Suprapubic skin (tissue), 4 donors: ENCODE data around the gene ZFP36L2. TPM values are rescaled to one million over a fixed set of nuclear protein-coding genes. Genes with fewer than 3 reads are reported as not detected.

ENCODE experiments used
- DNase-seq, 2 donors: peaks; one replicate each; pipeline ENCODE4 v3.0.0-alpha.2; 2019; ENCODE audit warnings: low spot score in 2 of 2
- H3K27ac ChIP-seq: fragments of 200-600 bp; sonication (generic); one replicate; pipeline ENCODE4 v1.5.1; 2019
- H3K27me3 ChIP-seq: fragments of 200-600 bp; sonication (generic); one replicate; pipeline ENCODE4 v1.5.1; 2019
- H3K36me3 ChIP-seq: fragments of 200-600 bp; sonication (generic); one replicate; pipeline ENCODE4 v1.5.1; 2019
- H3K4me1 ChIP-seq: fragments of 200-600 bp; sonication (generic); one replicate; pipeline ENCODE4 v1.5.1; 2019
- H3K4me3 ChIP-seq: fragments of 200-600 bp; sonication (generic); one replicate; pipeline ENCODE4 v1.5.1; 2019; ENCODE audit warnings: mild to moderate bottlenecking
- H3K9me3 ChIP-seq: fragments of 200-600 bp; sonication (generic); one replicate; pipeline ENCODE4 v1.5.1; 2019
- CTCF ChIP-seq, 2 donors: fragments of 200-600 bp in 1 of 2; fragments of 450-650 bp in 1 of 2; sonication (generic) in 1 of 2; IDR thresholded peaks; one replicate each; pipeline ENCODE4 v1.5.1; 2016 to 2019; ENCODE audit warnings: antibody characterized with exemption in 2 of 2, mild to moderate bottlenecking in 1 of 2, moderate library complexity in 1 of 2
- EP300 ChIP-seq: sonication (generic); formaldehyde crosslinking; IDR thresholded peaks from one replicate; pipeline ENCODE4 v1.6.1; 2017; ENCODE audit warnings: antibody characterized with exemption
- POLR2A ChIP-seq, 2 donors: fragments of 450-650 bp; IDR thresholded peaks; one replicate each; pipeline ENCODE4 v1.6.1; 2017; ENCODE audit warnings: antibody characterized with exemption in 2 of 2, mild to moderate bottlenecking in 2 of 2, moderate library complexity in 2 of 2
- POLR2AphosphoS5 ChIP-seq, 3 donors: sonication (generic); formaldehyde crosslinking; IDR thresholded peaks; one replicate each; pipeline ENCODE4 v1.6.1; 2017; ENCODE audit warnings: antibody characterized with exemption in 3 of 3
- WGBS: methylation state at CpG from one replicate; pipeline ENCODE4 v1.1.5; 2018; 5-methylcytosine and 5-hydroxymethylcytosine counted together
- total RNA-seq, 4 donors: library from RNA; depleted of rRNA; stranded (reverse); fragments of >200 nt; gene quantifications; one replicate each; pipeline ENCODE4 v1.1.0, GENCODE V29; 2016

ZFP36L2 gene
- total RNA-seq, 4 donors from 2014 or later = 198 to 238 (median 223) TPM

- Histone ChIP-seq H3K4me1 (no peaks in the 10 kb centered on the region), H3K4me3 (no peak overlapping the region), H3K27ac (peak overlapping the region; percentile 35), H3K27me3 (no peaks in the 10 kb centered on the region), H3K36me3 (peaks cover 3% of the 10 kb centered on the region), H3K9me3 (no peaks in the 10 kb centered on the region)
- 91% methylated on average over 13 of the region's 13 CpGs for WGBS
- no peak for TF ChIP-seq POLR2AphosphoS5 (IDR thresholded peaks at IDR 0.05)
- no peak for TF ChIP-seq CTCF (IDR thresholded peaks at IDR 0.05)
- TF ChIP-seq POLR2A (IDR thresholded peaks at IDR 0.05) = no peak
- no peak for TF ChIP-seq EP300
- no peak for DNase-seq
Observed at GRCh38 chr2:43239981-43240765, 13.8 kb upstream of the ZFP36L2 start.

- H3K4me3 ChIP-seq = no peak overlapping the region
- H3K4me1 ChIP-seq = no peaks in the 10 kb centered on the region
- no peak overlapping the region for H3K27ac ChIP-seq
- no peaks in the 10 kb centered on the region for H3K27me3 ChIP-seq
- 84% methylated on average over 3 of the region's 3 CpGs for WGBS
- DNase-seq = no peak
- TF ChIP-seq CTCF (IDR thresholded peaks at IDR 0.05) (no peak), POLR2A (IDR thresholded peaks at IDR 0.05) (no peak), POLR2AphosphoS5 (IDR thresholded peaks at IDR 0.05) (no peak), EP300 (no peak)
- H3K36me3 ChIP-seq = no peaks in the 10 kb centered on the region
- H3K9me3 ChIP-seq = no peaks in the 10 kb centered on the region
Observed at GRCh38 chr2:43238813-43239212, 12.4 kb upstream of the ZFP36L2 start.

- Histone ChIP-seq H3K9me3 (no peaks in the 10 kb centered on the region), H3K27me3 (no peaks in the 10 kb centered on the region), H3K4me3 (no peak overlapping the region), H3K4me1 (no peaks in the 10 kb centered on the region), H3K27ac (no peak overlapping the region), H3K36me3 (no peaks in the 10 kb centered on the region)
- DNase-seq = no peak
- TF ChIP-seq CTCF (IDR thresholded peaks at IDR 0.05) = no peak
- no peak for TF ChIP-seq POLR2A (IDR thresholded peaks at IDR 0.05)
- no peak for TF ChIP-seq EP300
- TF ChIP-seq POLR2AphosphoS5 (IDR thresholded peaks at IDR 0.05) = no peak
Observed at GRCh38 chr2:43238176-43238575, 11.8 kb upstream of the ZFP36L2 start.

- Histone ChIP-seq H3K36me3 (peaks cover 14% of the 10 kb centered on the region), H3K27ac (peak overlapping the region; percentile 29), H3K4me1 (peaks cover 12% of the 10 kb centered on the region), H3K9me3 (no peaks in the 10 kb centered on the region), H3K27me3 (no peaks in the 10 kb centered on the region), H3K4me3 (no peak overlapping the region)
- 88% methylated on average over 9 of the region's 9 CpGs for WGBS
- no peak for TF ChIP-seq CTCF (IDR thresholded peaks at IDR 0.05)
- peak in 1 of 2 donors; percentile 50 for DNase-seq
Observed at GRCh38 chr2:43233218-43234212, 7.1 kb upstream of the ZFP36L2 start.
